ENCODE measurements around the gene PRKCA.
"Not testable (repeated sequence)": the region's sequence is repeated elsewhere in the genome, so short reads cannot be mapped to it uniquely, and the experiment has no call there.

The PRKCA gene

GRCh38 chr17:66441101-66441661 lies 138.8 kb downstream of the PRKCA start:
- no peak for DNase-seq (ENCODE audit: low read depth)

GRCh38 chr17:66443166-66443565 lies 140.8 kb downstream of the PRKCA start:
- no peak for DNase-seq (ENCODE audit: low read depth)

GRCh38 chr17:66443606-66444005 lies 141.2 kb downstream of the PRKCA start:
- no peak for DNase-seq (ENCODE audit: low read depth)

GRCh38 chr17:66444031-66444430 lies 141.6 kb downstream of the PRKCA start:
- no peak for DNase-seq (ENCODE audit: low read depth)

GRCh38 chr17:66445229-66445628 lies 142.8 kb downstream of the PRKCA start:
- no peak for DNase-seq (ENCODE audit: low read depth)

- DNase-seq (ENCODE audit: low read depth): no peak
These were observed 144.0 kb downstream of the PRKCA start for GRCh38 chr17:66446419-66446818.

- no peak for DNase-seq (ENCODE audit: low read depth)
These were observed 144.7 kb downstream of the PRKCA start for GRCh38 chr17:66447159-66447558.

- no peak for DNase-seq (ENCODE audit: low read depth)
These were observed 145.7 kb downstream of the PRKCA start for GRCh38 chr17:66448026-66448639.

GRCh38 chr17:66449418-66449977 lies 147.1 kb downstream of the PRKCA start:
- no peak for DNase-seq (ENCODE audit: low read depth)

- DNase-seq (ENCODE audit: low read depth): no peak
These were observed 147.8 kb downstream of the PRKCA start for GRCh38 chr17:66450008-66450851.

- no peak for DNase-seq (ENCODE audit: low read depth)
These were observed 148.4 kb downstream of the PRKCA start for GRCh38 chr17:66450852-66451158.

GRCh38 chr17:66451188-66452149 lies 149.1 kb downstream of the PRKCA start:
- DNase-seq (ENCODE audit: low read depth): no peak

- DNase-seq (ENCODE audit: low read depth): no peak
These were observed 152.6 kb downstream of the PRKCA start for GRCh38 chr17:66455060-66455459.

- not testable (repeated sequence) for DNase-seq (ENCODE audit: low read depth)
These were observed 155.1 kb downstream of the PRKCA start for GRCh38 chr17:66457499-66457898.

- DNase-seq (ENCODE audit: low read depth): no peak
These were observed 156.4 kb downstream of the PRKCA start for GRCh38 chr17:66458782-66459181.

GRCh38 chr17:66459811-66460270 lies 157.4 kb downstream of the PRKCA start:
- DNase-seq (ENCODE audit: low read depth): no peak

- no peak for DNase-seq (ENCODE audit: low read depth)
These were observed 158.1 kb downstream of the PRKCA start for GRCh38 chr17:66460558-66460957.

- DNase-seq (ENCODE audit: low read depth): no peak
These were observed 159.1 kb downstream of the PRKCA start for GRCh38 chr17:66461343-66461995.

GRCh38 chr17:66462010-66462409 lies 159.6 kb downstream of the PRKCA start:
- DNase-seq (ENCODE audit: low read depth): no peak

GRCh38 chr17:66464921-66465320 lies 162.5 kb downstream of the PRKCA start:
- DNase-seq (ENCODE audit: low read depth): no peak

- DNase-seq (ENCODE audit: low read depth): no peak
These were observed 163.3 kb downstream of the PRKCA start for GRCh38 chr17:66465701-66466100.
